Jurkat, Clone E6-1 (cell line): ENCODE results near the gene EPHA2. TPM values are rescaled to one million over a fixed set of nuclear protein-coding genes. Genes with fewer than 3 reads are reported as not detected.
A peak's percentile ranks its signal among the peaks of the same experiment; 100 is the strongest.
"Not testable (repeated sequence)": the region's sequence is repeated elsewhere in the genome, so short reads cannot be mapped to it uniquely, and the experiment has no call there.

Experiments
- DNase-seq: peaks from one replicate; pipeline ENCODE4 v3.0.0-alpha.2; 2011; ENCODE audit warnings: low read depth, low spot score
- H3K4me3 ChIP-seq: 2 replicates; pipeline ENCODE4 v1.5.1; 2011; ENCODE audit warnings: mild to moderate bottlenecking, low read length, control low read depth, moderate library complexity
- polyA plus RNA-seq: library from polyadenylated mRNA; unstranded; fragments of >200 nt; gene quantifications from one replicate; pipeline ENCODE4 v1.2.1, GENCODE V29; 2012; ENCODE audit warnings: missing spikeins; ENCODE audit not compliant: insufficient read length, insufficient read depth

The EPHA2 gene
- not detected for polyA plus RNA-seq

DNA sequence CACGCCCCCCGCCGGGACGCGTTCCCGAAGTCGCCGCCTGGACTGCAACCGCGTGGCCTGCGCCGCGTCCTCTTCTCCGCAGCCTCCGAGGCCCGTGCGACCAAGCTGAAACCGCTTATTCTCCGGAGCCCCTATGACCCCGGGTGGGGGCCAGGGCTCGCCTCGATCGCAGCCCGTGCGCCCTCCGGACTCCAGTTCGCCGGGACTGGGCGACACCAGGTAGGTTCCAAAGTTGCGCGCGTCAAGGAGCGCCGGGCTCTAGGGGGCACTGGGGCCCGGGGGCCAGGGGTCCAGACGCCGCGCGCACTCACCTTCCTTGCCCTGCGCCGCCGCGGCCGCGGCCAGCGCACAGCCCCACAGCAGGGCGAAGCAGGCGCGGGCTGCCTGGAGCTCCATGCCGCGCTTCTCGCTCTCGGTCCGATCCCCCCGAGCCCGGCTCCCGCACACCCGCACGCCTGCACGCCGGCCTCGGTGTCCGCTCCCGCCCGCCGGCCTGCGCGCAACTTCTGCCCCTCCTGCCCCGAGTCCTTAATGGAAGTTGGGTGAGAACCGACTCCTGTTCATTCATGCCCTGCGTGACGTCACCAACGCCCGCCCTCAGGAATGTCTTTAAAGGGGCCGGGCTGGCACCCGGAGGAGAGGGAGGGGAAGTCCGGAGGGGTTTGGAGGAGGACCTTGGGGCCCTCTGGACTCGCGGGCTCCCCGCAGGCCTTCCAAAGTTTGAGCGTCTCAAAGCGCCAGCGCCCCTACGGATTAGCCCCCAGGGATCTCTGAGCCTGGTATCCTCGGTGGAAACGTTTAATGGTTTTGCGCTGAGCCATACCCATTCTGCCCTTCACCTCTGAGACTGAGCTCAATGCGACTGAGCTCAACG is at the start of gene EPHA2:
Gene EPHA2 (minus strand): TSS at position 533 of the 874 bp plus-strand sequence. CDS start 137 bp downstream, at position 396.
- DNase-seq: no peak
- H3K4me3 ChIP-seq: no peak within 1 kb of the TSS

DNA sequence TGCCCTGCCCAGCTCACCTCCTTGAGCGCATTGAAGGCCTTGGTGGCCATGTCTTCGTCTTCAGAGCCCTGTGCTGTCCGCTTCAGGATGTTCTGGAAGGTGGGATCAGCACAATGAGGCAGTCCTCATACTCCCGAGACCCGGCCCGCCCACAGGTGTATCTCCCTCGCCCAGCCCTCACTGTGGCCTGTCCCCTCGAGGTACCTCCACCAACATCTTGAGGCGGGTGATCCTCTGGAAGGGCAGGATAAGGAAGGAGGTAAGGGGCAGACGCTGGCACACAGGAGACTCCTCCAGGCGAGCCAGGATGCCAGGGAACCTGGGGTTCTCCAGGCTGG is 49.4 kb upstream of the EPHA2 start:
- no peak overlapping the region for H3K4me3 ChIP-seq
- DNase-seq: no peak

- DNase-seq: peak; percentile 16
- H3K4me3 ChIP-seq: no peak overlapping the region
These were observed 48.9 kb upstream of the EPHA2 start for GRCh38 chr1:16204634-16205333.

DNA sequence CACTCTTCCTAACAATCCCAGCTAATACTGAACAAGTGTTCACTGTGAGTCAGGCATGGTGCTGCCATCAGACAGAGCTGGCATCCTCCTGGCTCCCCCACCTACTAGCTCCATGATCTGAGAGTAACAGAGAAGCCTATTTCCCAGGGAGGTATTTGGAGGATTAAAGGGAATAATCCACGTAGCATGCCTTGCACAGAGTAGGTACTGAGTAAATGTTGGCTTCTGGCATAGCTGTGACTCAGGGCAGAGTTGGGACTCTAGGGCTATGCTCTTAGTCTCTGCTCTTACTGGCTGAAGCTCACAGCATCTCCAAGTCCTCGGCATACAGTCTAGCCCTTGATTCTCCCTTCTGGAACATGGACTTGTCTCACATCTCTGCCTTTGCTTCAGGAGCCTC is 48.3 kb upstream of the EPHA2 start:
- no peak overlapping the region for H3K4me3 ChIP-seq
- no peak for DNase-seq

- no peak for DNase-seq
- H3K4me3 ChIP-seq: no peak overlapping the region
These were observed 47.7 kb upstream of the EPHA2 start for GRCh38 chr1:16203550-16203949.

DNA sequence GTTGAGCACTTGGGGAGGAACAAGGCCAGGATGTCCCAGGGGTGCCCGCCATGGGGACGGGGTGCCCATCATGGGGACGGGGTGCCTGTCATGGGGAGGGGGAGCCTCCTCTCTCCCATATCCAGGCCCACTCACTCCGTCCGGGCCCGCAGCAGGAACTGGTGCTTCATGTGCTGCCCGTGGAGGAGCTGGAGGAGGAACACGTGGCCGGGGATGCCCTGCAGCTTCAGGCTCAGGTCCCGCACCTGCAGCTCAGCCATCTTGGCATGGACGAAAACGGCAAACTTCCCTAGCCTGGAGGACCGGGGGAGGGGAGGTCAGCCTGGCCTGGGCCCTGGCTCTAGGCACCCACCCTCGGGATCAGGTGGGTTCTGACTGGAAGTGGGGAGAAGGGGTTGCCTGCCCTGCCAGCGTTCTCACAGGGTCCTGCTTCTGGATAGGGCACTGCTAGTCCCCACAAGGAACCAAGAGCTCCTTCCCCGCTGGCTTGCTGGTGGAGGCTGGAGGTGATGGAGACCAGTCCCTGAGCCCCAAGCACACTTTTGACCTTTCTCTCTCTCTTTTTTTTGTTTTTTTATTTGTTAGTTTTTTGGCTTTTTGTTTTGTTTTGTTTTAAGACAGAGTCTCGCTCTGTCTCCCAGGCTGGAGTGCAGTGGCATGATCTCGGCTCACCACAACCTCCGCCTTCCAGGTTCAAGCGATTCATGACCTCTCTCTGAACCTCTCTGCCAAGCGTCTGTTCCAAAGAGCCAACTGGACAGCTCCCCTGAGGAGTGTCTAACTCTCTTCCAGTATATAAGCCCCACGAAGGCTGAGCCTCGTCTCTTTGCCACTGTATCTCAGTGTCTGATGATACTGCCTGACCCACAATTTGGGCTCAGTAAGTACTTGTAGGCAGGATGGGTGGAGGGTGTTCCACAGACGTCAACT is 46.7 kb upstream of the EPHA2 start:
- H3K4me3 ChIP-seq: no peak overlapping the region
- no peak for DNase-seq

DNA sequence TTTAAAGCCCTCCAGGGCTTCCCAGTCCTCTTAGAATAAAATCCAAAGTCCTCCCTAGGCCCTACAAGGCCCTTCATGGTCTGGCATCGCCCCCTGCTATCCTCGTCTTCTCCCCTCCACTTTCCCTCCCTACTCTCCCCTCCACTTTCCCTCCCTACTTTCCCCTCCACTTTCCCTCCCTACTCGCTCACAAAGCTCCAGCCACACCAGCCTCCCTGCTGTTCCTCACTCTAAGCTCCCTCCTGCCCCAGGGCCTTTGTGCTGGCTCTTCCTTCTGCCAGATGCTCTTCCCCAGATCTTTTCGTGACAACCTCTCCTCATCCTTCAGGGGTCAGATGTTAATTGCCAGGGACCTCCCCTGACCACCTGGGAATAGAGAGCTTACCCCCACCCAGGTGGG is 43.8 kb upstream of the EPHA2 start:
- DNase-seq: no peak
- H3K4me3 ChIP-seq: no peak overlapping the region

DNA sequence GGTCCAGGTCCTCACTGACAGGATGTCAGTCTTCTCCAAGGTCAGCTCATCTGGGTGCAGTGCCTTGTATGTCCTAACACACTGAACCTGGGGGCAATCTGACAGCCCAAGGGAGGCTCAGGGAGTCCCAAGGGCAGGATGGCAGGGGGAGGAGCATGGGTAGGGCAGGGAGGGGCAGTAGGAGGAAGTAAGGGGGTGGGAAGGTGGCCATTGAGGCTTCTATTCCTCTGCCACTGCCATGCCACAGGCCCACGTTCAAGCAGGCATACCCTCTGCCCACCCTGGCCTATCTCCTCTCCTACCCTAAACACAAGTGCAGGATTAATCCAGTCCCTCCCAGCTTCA is 43.3 kb upstream of the EPHA2 start:
- H3K4me3 ChIP-seq: no peak overlapping the region
- no peak for DNase-seq

DNA sequence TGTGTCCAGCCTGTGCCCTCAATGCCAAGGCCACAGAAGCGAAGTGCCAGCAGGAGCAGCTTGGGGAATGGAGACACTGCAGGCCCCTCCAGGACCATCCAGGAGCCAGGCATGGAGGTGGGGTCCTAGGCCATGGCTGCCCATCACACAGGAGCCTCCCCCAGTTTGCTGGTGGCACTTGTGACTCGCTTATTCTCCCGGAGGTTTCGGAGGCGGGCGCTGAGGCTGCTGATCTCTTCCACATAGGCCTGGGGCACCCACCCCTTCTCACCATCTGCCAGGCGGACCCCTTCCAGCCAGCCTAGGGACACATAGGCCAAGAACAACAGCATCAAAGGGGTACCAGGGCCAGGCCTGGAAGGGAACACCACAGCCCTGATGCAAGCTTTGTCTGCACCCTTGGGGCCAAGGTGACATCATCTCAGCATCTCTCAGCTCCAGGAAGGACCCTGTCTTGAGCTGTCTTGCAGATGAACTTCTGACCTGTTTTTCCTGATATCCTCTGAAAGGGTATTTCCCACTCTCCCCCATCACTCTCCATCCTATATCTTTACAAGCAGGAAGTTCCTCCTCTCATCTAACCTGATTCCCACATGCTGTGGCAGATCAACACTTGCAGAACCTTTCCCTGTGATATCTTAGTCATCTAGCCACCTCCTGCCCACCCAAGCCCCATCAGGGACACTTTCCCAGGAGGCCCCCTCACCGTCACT is 42.7 kb upstream of the EPHA2 start:
- DNase-seq: no peak
- no peak overlapping the region for H3K4me3 ChIP-seq

DNA sequence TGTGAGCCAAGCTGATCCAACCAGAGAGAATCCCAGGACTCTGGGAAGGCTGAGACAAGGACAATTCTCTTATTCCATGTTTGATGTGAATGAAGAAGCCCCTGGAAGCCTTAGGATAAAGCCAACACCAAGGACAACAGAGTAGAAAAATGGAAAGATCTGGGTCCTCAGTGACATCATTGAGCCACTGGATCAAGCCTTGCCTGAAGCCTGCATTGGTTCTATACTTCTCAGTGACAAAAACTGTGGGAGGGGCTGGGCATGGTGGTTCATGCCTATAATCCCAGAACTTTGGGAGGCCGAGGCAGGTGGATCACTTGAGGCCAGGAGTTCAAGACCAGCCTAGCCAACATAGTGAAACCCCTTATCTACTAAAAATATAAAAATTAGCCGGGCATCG is 41.0 kb upstream of the EPHA2 start:
- no peak for DNase-seq
- no peak overlapping the region for H3K4me3 ChIP-seq

DNA sequence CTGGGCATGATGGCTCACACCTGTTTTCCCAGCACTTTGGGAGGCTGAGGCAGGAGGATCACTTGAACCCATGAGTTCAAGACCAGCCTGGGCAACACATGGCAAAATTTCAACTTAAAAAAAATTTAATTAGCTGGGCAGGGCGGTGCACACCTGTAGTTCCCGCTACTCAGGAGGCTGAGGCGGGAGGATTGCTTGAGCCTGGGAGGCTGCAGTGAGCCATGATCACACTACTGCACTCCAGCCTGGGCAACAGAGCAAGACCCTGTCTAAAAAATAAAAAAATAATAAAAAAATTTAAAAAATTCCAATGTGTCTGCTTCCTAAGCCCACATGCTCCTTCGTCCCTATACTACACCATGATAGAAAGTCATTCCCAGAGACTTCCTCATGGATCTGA is 40.3 kb upstream of the EPHA2 start:
- not testable (repeated sequence) for DNase-seq, H3K4me3 ChIP-seq

DNA sequence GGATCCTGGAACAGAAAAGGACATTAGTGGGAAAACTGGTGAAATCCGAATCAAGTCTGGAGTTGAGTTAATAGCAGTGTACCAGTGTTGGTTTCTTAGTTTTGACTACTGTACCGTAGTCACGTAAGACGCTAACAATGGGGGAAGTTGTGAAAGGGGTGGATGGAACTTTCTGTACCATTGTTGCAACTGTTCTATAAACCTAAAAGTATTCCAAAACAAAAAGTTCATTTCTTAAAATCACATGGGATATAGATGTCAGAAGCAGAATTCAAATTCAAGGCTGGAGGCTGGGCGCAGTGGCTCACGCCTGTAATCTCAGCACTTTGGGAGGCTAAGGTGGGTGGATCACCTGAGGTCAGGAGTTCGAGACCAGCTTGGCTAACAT is 39.6 kb upstream of the EPHA2 start:
- H3K4me3 ChIP-seq: no peak overlapping the region
- no peak for DNase-seq

DNA sequence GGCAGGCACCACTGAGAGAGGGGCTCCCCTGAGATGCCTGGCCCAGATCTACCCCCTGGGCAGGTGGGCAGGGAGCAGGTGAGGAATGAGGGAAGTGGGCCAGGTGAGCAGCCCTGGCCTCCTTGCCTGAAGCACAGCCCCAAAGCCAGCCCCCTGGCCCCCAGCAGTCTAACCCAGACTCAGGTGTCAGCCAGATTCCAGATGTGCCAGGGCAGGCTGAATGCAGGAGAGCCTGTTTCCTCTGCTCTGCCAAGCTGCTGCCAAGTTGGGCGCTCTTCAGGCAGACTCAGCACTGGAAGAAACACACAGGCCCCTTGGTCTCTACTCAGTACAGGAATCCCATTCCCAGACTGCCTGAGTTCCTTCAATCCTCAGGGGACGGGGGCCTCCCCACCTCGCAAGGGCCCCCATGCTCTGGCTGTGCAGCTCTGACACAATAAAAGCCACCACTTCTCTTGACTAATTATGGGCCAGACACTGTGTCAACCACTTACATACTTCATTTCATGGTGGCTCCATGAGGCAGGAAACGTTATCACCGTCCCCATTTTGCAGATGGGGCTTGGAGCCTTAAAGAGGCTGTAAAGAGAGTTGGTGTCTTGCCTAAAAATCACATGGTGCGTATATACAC is 36.2 kb upstream of the EPHA2 start:
- DNase-seq: no peak
- no peak overlapping the region for H3K4me3 ChIP-seq

DNA sequence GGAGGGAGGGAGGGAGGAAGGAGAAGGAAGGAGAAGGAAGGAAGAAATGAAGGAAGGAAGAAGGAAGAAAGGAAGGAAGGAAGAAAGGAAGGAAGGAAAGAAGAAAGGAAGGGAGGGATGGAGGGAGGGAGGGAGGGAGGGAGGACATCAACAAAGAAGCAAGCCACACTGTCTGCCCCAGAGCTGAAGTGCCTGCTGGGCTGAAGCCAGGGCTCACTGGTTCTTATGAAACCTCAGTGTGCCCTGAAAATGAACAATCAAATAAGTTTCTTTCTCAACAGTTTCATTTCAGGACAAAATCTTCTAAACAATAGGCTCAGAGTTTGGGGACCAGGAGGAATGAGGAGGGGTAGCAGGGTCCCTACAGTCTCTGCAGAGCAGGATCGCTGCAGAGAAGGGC is 35.4 kb upstream of the EPHA2 start:
- H3K4me3 ChIP-seq: no peak overlapping the region
- no peak for DNase-seq

DNA sequence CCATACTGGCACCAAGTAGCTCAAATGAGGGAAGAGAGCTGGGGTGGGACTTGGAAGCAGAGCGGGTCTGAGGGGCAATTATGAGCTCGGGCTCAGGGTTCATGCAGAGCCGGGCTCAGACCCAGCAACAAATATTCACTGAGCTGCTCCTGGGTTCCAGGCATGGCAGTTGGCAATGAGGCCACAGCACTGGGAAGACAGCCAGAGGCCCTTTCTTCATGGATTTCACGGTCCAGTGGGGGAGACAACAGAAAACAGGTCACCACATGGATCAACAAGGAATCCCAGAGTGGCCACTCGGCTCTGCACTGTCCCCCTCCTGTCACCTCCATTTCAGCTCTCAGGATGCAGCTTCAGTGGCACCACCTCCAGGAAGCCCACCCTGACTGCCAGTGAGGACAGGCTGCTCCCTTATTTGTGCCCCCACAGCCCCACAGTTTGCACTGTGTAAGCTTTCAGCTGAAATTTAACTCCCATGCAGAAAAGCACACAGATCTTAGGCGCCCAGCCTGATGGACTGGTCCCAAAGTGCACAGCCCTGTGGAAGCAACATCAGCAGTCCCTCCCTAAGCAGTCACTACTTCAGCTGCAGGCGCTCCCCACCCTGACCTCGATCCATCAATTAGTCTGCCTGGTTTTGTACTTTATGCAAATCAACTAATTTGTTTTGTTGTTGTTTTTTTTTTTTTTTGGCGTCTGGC is 34.2 kb upstream of the EPHA2 start:
- DNase-seq: no peak
- H3K4me3 ChIP-seq: no peak overlapping the region

GRCh38 chr1:16189003-16189402 is 33.1 kb upstream of the EPHA2 start:
- DNase-seq: no peak
- H3K4me3 ChIP-seq: no peak overlapping the region

- H3K4me3 ChIP-seq: no peak overlapping the region
- peak; percentile 37 for DNase-seq
These were observed 32.0 kb upstream of the EPHA2 start for GRCh38 chr1:16187748-16188401.
